ENCODE data around the gene VEGFB.

- TF ChIP-seq CTCF (IDR thresholded peaks at IDR 0.05): no peak
- TF ChIP-seq POLR2A (IDR thresholded peaks at IDR 0.05): no peak
Measured at GRCh38 chr11:64207256-64208085, 26.9 kb upstream of the VEGFB start.
